Measurements from ENCODE around the gene NIPAL3.
"Not testable (repeated sequence)": the region's sequence is repeated elsewhere in the genome, so short reads cannot be mapped to it uniquely, and the experiment has no call there.

NIPAL3 gene

DNA sequence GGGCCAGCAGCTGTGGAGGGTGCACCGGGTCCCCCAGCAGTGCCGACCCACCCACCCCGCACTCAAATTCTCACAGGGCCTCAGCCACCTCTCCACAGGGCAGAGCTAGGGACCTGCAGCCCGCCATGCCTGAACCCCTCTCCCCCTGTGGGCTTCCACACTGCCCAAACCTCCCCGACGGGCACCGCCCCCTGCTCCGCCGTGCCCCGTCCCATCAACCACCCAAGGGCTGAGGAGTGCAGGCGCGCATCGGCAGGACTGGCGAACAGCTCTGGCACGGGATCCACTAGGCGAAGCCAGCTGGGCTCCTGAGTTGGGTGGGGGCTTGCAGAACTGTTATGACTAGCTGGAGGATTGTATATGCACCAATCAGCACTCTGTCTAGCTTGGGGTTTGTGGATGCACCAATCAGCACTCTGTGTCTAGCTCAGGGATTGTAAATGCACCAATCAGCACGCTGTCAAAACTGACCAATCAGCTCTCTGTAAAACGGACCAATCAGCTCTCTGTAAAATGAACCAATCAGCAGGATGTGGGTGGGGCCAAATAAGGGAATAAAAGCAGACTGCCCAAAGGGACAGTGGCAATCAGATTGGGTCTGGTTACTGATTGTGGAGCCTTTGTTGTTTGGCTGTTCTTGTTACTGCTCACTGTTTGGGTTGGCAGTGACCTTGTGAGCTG is 74.6 kb downstream of the NIPAL3 start:
- ATAC-seq, result no peak
- DNase-seq, result no peak

DNA sequence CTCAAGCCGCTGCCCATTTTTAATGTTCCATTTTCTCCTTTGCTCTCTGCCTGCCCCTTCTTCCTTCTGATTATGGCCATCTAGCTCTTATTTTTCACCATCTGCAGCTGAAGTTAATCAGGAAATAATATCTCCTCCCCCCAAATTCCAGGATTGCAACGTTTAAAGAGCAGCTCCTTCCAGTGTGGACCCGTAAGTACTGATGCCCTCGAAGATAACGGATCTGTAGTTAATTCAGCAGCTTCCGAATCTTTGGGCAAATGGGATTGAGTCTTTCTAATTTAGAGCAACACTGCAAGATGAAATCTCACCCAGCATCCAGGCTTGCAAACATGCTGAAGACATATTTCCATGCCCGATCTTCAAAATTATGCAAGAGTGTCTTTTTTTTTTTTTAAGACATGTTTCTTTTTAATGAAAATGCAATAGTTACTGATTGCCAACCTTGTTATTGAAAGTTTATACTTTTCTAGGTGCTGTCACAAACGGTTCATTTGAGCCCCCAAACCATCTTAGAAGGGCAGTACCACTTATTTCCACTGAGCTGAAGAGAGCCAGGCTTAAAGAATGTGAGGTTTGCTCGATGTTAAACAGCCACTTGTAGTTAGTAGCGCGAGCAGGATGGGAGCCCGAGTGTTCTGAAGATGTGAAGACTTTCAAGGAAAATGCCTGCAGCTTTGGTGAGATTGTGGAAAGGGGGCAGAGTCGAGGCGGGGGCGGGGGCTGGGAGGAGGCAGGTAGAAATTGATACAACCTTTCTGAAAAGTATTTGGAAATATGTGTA is 76.2 kb downstream of the NIPAL3 start:
- ATAC-seq (no peak), DNase-seq (no peak)

GRCh38 chr1:24492935-24493334 is 77.3 kb downstream of the NIPAL3 start:
- not testable (repeated sequence) for DNase-seq, ATAC-seq

- ATAC-seq (no peak), DNase-seq (no peak)
These were observed 78.2 kb downstream of the NIPAL3 start for GRCh38 chr1:24493785-24494184.

GRCh38 chr1:24498589-24498988 is 83.0 kb downstream of the NIPAL3 start:
- ATAC-seq, result no peak
- no peak for DNase-seq

- no peak for DNase-seq
- ATAC-seq, result no peak
These were observed 84.9 kb downstream of the NIPAL3 start for GRCh38 chr1:24500448-24501048.

GRCh38 chr1:24501371-24502064 is 85.9 kb downstream of the NIPAL3 start:
- ATAC-seq (no peak), DNase-seq (peak; percentile 61)

DNA sequence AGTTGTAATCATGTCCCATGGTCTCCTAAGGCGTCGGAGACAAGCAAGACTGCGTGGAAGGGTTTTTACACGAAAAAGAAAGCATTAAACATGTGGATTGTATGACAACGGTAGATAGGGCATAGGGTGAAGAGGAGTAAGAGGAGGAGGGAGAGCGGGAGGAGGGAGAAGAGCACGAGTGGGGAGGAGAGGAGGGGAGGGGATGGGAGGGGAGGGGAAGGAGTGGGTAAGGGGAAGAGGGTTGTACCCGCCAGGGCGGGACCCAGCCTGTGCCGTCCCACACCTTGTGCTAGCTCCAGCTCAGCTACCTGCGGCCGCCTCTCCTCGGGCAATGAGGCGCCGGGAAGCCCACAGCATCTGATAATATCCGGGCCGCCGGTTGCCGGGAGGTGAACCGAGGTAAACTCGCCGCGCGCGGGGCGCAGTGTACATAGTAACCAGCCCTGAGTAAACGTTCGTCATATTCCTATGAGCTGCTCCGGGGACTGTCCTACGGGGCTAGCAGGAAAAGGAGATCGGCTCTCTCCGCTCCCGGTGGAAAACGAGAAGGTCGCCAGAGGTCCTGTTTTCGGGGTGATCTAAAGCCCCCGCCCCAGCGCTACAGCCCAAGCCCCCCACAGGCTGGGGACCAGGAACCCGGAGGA is 86.6 kb downstream of the NIPAL3 start:
- peak; percentile 79 for DNase-seq
- ATAC-seq, result peak; percentile 53

DNA sequence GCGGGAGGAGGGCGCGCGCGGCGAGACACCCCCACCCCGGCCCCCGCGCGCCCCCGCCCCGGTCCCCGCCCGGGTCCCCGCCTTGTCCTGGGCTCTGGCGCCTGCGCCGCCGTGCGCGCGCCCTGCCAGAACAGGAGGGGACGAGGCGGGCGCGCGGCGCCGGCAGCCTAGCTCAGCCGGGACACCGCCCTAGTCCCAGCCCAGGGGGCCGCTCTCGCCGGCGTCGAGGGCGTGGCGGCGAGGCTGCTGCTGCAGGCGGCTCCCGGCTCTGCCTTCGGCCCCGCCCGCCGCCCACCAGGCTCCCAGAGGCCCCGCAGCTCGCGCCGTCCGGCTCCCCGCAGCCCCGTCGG is 87.1 kb downstream of the NIPAL3 start, which contains the start of gene RCAN3:
RCAN3 (plus strand) TSS at position 128 of the 350 bp plus-strand sequence. CDS start 11,537 bp downstream, outside the sequence.
- peak; percentile 87 for ATAC-seq
- peak; percentile 92 for DNase-seq

GRCh38 chr1:24503059-24503751 is 87.6 kb downstream of the NIPAL3 start:
- ATAC-seq (no peak), DNase-seq (peak; percentile 48)

- DNase-seq, result peak; percentile 49
- no peak for ATAC-seq
These were observed 88.4 kb downstream of the NIPAL3 start for GRCh38 chr1:24503870-24504523.

- DNase-seq (no peak), ATAC-seq (no peak)
These were observed 89.0 kb downstream of the NIPAL3 start for GRCh38 chr1:24504560-24504959.

- ATAC-seq, result no peak
- DNase-seq, result no peak
These were observed 90.2 kb downstream of the NIPAL3 start for GRCh38 chr1:24505816-24506215.

DNA sequence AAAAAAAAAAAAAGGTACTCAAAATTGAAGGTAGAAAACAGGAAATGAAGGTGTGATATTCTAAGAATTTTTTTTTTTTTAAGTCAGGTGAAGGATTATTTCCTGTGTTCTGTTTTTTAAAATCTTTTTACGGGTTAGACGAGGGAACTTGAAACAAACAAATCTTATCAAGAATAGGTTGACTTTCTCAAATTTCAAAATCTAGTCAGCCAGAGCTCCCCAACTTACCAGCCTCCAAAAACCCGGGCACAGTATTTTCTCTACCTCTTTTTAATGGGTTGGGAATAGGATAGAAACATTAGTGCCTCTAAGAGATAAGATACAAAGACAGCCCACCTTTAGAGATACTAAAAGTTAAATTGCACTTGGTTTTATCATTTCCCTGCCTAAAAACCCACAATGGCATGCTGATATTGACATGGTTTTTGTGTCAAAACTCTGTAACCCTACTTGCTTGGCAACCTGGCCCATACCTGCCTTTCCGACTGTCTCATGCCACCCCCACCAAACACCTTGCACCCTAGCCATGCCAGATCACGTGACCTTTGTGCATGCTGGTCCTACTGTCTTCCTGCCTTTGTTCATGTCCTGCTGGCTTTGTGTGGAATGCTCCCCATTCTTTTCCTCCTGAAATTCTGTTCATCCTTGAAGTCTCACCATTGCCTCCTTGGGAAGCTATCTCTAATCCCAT is 91.2 kb downstream of the NIPAL3 start:
- no peak for DNase-seq
- ATAC-seq, result no peak

DNA sequence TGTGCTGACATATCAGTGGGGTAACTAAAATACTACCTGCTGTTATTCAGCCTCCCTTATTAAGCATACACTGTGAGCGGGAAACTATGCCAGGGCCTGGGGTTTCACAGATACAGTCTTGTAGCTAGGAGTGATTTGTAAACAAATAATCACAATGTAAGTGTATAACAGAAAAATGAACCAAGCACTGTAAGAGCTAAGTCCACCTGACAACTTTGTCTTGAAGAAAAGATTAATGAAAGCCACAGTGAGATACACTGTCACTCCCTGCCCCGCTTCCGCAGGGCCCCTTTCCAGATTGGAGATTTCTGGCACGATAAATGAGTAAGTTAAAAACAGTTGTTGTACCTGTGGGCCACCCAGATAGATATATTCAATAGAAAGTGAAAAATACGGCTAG is 91.8 kb downstream of the NIPAL3 start:
- no peak for DNase-seq
- ATAC-seq, result no peak

DNA sequence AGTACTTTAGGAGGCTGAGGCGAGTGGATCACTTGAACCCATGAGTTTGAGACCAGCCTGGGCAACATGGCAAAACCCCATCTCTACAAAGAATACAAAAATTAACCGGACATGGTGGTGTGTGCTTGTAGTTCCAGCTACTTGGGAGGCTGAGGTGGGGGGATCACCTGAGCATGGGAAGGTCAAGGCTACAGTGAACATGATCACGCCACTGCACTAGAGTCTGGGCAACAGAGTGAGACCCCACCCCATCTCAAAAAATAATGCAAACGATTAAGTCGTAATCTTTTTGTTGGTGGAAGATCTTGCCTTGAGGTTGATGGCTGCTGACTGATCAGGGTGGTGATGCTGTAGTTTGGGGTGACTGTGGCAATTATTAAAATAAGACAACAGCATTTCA is 93.3 kb downstream of the NIPAL3 start:
- DNase-seq (no peak), ATAC-seq (no peak)

DNA sequence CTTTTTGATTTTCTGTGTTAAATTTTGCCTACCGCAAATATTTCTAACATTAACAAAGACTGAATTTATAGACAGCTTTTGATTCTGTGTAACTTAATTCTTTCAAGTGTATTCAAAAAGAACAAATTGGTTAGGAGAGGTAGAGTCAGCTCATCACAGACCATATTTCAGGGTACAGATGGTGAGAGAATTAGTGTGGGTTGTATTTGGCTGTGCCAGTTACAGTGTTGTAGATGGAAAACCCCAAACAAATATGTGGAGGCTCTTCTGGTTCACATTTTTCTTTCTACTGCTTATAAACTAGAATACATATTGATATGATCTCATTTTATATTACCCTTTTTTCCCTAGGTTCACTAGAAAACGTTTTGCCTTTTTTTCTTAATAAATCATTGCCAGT is 98.1 kb downstream of the NIPAL3 start:
- no peak for DNase-seq
- no peak for ATAC-seq

DNA sequence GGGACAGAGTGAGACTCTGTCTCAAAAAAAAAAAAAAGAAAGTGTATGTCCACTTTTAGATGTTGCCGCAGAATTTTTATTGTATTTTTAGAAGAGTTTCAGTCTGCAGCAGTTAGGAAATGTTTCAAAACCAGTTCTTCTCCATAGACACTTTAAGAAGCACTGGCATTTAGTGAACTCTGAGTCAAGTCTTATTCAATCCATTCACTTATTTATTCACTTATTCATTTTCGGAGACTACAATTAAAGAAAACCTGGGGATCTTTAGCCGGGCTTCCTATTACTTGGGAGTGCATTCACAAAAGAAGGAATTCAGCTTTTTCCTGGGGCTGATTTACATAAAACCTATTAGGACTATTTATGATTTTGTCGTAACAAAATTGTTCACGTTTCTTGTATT is 99.3 kb downstream of the NIPAL3 start:
- ATAC-seq (no peak), DNase-seq (no peak)

GRCh38 chr1:24515671-24516209 is 100.1 kb downstream of the NIPAL3 start:
- not testable (repeated sequence) for ATAC-seq, DNase-seq

GRCh38 chr1:24516506-24516905 is 100.9 kb downstream of the NIPAL3 start:
- DNase-seq (no peak), ATAC-seq (no peak)

Data from stimulated activated naive CD8-positive, alpha-beta T cell treated with anti-CD3 and anti-CD28 coated beads, Interleukin-15, Interleukin-2, amounts not matched to agents 100 U/mL and 50 U/mL, for 24 hours (primary cell).